ENCODE data around the gene GAL3ST1.

DNA sequence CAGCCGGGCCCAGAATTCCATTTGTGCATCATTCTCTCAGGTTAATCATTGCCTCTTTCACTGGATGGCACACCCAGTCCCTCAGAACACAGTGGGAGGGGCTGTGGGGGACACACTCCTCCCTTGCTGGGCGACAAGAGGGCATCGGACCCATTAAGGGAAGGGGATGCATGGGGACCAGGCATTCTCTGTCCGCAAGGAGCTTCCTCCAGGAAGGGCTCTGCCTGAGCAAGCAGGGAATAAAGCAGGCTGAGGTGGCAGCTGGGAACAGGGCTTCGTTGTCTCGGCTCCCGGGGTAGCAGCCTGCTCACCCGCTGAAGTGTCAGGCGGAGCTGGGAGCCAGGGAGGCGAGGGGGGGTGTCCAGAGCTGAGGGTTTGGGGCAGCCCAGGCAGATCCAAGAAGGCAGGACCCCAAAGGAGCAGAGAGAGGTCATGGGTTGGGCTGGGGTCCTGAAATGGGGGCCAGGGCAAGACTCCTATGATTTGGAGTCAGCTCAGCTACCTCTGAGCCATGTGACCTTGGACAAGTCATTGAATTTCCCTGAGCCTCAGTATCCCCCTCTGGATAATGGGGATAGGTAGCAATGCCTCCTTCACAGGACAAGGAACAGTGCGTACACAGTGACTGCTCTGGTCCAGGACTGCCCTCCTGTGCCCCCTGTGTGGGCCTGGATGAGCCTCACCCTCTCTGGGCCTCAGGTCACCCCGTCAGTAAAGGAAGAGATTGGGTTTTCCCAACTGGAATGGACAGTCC is 1.4 kb downstream of the GAL3ST1 start:
- TF ChIP-seq, protein P1, sequence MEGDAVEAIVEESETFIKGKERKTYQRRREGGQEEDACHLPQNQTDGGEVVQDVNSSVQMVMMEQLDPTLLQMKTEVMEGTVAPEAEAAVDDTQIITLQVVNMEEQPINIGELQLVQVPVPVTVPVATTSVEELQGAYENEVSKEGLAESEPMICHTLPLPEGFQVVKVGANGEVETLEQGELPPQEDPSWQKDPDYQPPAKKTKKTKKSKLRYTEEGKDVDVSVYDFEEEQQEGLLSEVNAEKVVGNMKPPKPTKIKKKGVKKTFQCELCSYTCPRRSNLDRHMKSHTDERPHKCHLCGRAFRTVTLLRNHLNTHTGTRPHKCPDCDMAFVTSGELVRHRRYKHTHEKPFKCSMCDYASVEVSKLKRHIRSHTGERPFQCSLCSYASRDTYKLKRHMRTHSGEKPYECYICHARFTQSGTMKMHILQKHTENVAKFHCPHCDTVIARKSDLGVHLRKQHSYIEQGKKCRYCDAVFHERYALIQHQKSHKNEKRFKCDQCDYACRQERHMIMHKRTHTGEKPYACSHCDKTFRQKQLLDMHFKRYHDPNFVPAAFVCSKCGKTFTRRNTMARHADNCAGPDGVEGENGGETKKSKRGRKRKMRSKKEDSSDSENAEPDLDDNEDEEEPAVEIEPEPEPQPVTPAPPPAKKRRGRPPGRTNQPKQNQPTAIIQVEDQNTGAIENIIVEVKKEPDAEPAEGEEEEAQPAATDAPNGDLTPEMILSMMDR (IDR thresholded peaks at IDR 0.05), result no peak
- no peak for TF ChIP-seq POLR2A (IDR thresholded peaks at IDR 0.05)

Measured in ovary (tissue), 3 donors.